HG02852 (cell line): Measurements from ENCODE around the gene ERFL.
"Not testable (repeated sequence)": the region's sequence is repeated elsewhere in the genome, so short reads cannot be mapped to it uniquely, and the experiment has no call there.

Source experiments
- ATAC-seq: cut with Tn5 transposase; IDR thresholded peaks from one replicate; pipeline ENCODE4 v1.9.1; 2021; ENCODE audit warnings: mild to moderate bottlenecking, moderate library complexity; ENCODE audit not compliant: unreplicated experiment

ERFL gene

DNA sequence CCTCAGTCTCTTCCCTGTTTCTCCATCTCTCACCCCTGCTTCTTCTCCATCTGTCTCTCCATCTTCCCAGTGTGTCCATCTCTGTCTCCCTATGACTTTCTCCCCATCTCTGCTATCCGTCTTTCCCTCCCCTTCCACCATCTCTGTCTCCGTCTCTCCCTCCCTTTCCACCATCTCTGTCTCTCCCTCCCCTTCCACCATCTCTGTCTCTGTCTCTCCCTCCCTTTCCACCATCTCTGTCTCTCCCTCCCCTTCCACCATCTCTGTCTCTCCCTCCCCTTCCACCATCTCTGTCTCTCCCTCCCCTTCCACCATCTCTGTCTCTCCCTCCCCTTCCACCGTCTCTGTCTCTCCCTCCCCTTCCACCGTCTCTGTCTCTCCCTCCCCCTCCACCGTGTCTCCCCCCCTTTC, 13.8 kb downstream of the ERFL start:
- ATAC-seq: not testable (repeated sequence)

DNA sequence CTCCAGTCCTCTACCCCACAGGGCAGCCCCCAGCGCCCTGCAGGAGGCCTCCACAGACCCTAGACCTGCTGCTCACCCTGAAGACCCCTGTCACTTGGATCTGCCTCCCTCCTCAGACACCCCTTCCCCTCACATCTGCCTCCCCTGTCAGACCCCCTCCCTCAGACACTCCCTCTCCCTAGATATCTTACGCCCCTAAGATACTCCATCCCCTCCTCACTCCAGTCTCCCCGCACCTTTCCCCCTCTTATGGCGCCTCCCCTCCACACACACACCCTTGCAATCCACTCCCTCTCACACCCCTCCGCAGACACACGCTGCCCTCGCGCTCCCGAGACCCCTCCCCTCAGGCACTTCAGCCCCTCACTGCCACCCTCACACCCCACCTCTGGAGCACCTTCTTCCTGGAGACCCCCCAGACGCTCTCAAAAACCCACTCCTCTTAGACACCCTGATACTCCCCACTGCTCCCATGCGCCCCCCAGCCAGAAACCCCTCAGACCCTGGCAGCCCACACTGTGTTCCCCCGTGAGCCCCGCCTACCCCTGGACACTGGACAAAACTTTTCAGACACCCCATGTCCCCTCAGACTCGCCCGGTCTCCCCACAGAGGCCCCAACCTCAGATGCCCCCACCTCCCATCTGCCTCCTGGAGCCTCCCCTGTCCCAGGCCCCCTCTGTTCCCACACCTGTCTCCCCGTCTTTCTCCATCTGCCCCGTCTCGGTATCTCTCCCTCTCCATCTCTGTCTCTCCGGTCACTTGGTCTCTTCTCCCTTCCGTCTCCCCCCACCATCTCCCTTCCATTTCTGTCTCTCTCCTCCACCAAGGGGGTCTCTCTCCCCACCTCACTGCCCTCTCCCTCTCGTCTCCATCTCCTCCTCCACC, 14.5 kb downstream of the ERFL start:
- no peak for ATAC-seq

DNA sequence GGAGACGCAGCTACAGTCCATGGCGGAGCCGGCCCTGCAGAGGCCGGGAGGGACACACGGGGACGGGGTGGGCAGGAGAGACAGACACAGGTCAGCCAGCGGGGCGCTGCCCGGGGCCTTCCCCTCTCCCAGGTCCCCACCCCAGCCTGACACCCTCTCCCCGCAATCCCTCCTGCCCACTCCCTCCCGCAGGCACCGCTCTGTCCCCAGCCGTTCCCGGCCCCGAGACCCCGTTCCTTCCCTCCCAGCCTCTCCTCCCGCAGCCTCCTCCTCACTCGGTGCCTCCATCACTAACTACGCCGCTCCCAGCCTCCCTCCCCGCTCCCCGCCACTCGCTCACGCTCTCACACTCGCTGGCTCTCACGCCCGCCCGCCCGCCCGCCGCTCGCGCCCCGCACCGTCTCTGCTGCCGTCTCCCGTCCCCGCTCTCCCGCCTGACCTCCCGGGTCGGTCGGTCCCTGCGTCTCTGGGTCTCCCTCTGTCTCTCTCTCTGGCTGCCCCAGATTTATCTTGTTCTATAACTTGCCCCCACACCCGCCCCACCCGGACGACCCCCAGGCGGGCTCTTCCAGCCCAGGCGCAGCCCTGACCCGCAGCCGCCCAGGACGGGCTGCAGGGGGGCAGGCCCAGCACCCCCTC, 15.2 kb downstream of the ERFL start:
- no peak for ATAC-seq

DNA sequence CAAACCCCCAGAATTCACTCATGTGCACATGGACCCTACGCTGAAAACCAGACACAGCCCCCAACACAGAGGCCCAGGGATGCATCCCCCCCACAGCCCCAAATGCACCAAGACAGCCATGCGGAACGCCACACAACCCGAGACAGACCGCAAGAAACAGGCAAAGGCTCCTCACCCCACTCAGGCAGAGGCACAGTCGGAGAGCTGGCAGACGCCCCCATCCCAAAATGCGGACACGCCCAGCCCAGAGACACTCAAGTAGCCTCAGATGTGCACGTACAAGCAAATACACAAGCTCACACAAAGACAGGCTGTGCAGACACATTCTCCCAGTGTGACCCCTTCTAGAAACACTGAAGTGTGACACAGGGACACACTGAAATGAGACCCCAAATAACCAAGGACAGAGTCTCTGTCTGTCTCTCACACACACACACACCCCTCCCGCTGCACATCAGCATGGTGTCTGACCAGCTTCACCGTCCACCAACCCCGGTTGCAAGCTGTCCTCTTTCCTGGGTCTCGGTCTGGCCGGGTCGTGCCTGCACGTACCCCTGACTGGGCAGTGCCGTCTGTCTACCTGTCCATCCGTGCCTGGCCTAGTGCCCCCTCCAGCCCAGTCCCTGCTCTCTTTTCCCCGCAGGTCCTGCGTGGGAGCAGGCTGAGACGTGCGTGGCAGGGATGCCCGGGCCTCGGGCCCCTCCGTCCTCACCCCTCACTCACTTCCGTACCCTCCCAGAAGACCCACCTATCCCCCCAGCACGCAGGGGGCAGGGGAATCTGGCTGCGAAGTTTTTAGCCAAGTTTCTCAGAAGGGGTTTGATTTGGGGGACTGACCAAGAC, 16.1 kb downstream of the ERFL start:
- ATAC-seq: no peak

DNA sequence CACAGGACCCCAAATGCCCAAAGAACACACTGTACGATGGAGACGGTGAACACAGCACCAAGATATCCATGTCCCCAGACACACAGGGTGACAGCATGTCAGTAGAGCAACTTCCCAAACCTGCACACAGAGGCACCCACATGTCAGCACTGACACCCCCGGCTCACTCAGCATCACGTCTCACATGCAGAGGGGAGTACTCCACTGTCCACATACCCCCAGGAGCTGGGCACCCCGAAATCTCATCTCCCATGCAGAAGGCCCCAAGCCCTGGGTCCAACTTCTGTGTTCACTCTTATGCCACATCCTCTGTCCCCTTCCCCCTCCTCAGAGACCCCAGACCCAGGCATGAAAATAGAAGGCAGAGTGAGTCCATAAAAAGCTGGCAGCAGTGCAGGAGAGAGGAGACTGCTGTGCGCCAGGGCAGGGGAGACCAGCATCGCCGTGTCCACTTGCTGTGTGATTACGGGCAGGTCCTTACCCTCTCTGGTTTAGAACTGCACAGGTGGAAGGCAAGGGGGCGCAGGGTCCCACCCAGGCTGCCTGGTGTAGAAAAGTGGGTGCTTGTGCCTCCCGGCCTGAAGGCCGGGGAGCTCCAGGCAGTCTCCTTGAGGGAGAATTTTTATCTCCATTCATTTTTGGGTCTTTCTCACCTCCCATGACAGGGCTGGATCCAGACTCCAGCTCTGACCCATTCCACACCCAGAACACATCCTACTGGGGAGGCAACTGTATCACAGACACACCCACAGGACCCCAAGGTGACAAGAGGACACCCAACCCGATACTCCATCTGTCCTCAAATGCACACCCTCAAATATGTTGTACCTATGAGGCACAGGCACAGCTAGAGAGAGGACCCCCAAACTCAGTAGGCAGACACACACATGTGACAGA, 17.0 kb downstream of the ERFL start:
- no peak for ATAC-seq

DNA sequence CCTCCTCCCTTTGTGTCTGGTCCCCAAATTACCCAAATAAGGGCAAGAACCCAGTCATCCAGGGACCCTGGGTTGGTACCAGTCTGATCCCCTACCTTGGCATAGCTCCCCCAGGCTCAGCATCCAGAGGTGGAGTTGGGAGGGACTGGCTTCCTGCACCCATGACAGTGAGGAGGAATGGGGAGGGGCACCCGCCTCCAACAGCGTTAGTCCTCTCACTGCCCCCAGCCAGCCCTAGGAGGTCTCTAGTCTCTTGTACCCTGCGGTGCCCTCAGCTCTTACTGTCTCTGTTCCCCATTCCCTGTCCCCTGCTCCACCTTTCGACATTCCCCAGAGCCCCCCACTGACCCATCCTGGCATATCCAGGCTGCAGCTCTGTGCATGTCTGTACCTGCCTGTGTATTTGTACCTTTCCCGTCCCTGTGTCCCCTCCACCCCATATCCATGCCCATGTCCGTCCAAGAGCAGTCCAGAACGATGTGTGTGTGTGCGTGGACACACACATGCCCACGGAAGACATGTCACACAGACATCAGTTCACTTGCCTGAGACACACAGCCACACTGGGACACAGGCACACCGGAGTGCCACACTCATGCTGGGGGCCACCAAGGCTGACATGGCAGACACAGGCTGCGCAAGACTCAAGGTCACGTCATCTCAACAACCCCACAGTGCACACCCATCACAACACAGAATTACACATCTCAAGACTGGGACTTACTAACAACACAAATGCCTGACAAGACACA, 17.8 kb downstream of the ERFL start:
- no peak for ATAC-seq

DNA sequence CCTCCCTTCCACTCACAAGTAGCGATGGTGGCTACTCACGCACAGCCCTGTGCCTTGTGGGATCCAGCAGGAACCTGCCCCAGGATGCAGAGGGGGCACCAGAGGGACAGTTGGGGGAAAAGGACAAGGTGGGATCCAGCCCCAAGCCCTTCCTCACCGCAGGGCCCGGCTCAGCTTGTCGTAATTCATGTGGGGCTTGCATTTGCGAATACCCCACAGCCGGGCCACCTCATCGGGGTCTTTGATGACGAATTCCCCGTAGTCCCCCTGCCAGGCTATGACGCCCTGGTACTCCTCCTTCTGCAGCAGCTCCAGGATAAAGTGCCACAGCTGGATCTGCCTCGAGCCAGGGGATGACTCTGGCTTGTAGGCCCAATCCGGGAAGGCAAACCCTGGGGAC, 18.5 kb downstream of the ERFL start:
- no peak for ATAC-seq

DNA sequence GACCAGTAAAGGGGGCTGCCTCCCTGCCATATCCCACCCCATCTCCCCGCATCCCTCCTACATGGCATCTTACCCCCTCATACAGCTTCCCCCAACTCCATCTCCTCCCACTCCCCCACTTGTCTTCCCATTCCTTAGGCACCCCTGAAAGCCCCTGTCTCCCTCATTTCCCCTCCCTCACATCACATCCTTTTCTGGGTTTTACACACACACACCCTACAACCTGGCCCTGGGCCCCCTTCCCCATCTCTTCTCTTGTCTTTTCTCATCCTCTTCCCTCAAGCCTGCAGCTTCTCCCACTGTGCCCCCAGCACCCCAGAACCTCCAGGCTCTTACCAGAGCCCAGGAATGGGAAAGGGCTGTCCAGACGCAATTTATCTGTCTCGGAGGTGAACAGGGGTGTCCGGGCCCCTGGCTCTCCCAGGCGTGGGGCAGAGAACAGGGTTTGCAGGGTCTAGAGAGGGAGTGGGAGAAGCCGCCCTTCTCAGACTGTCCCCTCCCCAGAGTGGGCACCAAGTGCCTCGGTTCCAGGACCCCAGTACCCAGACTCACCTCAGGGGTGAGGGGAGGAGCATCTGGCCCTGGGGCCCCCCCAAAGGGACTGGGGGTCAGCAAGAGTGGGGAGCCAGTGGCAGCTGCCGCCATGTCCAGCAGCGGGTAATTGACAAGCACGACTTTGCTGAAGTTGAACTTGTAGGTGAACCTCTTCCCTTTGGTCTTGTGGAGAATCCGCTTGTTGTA, 19.4 kb downstream of the ERFL start:
- no peak for ATAC-seq

DNA sequence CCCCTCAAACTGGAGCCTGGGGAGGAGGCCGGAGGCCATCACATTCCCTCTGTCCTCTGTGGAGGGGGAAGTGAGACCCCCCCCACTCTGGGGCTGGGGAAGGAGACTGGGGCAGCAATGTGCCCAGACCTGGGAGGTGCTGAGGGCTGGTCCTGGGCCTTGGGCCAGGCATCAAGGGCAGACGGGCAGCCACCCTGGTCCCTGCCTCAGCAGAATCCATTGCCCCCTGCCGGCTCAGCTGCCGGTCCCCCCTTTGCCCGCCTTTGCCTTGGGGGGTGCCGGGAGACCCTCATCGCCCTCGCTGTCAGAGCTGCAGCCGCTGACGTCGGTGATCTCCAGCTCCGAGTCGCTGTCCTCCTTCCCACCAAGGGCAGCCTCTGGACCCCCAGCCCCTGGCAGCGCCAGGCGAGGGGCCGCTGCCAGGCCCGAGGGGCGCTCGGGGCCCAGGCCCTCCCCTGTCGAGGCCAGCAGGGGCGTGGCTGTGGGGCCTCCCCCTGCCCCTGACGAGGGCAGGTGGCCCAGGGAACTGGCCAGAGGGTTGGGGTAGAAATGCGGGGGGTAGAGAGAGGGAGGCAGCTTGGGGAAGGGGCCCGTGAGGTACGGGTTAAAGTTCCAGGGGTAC, 20.1 kb downstream of the ERFL start:
- no peak for ATAC-seq

DNA sequence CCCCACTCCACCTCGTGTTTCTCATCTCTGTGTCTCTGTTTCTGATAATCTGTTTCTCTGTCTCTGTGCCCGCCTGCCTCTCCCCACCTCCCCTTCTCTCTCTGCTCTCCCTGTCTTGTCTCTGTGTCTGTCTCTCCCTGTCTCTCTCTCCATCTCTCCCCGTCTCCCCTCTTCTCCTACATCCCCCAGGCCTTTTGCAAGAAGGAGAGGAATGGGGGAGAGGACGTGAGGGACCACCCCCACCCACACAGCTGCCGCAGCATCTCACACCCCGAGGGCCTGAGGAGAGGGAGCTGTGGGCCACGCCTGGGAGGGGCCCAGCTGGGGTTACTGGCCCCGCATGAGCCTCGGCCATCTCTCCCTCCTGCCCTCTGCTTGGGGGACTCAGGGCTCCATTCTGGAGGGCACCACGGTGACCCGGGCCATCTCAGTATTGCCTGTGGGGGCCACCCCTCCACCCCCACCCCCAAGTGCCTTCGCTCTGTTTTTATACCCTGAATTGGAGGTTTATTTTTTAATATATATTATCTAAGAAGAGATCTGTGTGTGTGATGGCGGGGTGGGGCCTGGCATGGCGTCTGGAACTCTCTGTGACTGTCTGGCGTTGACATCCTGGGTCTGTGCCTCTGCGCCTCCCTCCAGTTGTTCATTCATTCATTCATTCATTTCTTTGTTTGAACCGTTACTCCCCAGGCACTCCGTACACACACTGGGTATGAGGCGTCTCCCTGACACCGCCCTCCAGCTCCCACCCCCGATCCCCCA, 21.2 kb downstream of the ERFL start:
- no peak for ATAC-seq

DNA sequence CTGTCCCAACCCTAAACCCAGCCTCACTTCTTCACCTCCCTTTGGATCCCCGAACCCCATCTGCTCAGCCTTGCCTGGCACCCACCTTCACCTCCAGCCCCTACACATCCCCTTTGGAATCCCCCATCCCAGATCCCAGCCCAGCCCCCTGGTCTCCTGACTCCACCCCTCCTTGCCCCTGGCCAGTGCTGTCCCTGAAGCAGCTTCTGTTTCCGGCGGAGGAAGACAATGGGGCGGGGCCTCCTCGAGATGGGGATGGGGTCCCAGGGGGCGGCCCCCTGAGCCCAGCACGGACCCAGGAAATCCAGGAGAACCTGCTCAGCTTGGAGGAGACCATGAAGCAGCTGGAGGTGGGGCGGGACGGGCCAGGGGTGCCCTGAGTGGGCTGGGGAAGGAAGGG, 22.0 kb downstream of the ERFL start:
- ATAC-seq: no peak

DNA sequence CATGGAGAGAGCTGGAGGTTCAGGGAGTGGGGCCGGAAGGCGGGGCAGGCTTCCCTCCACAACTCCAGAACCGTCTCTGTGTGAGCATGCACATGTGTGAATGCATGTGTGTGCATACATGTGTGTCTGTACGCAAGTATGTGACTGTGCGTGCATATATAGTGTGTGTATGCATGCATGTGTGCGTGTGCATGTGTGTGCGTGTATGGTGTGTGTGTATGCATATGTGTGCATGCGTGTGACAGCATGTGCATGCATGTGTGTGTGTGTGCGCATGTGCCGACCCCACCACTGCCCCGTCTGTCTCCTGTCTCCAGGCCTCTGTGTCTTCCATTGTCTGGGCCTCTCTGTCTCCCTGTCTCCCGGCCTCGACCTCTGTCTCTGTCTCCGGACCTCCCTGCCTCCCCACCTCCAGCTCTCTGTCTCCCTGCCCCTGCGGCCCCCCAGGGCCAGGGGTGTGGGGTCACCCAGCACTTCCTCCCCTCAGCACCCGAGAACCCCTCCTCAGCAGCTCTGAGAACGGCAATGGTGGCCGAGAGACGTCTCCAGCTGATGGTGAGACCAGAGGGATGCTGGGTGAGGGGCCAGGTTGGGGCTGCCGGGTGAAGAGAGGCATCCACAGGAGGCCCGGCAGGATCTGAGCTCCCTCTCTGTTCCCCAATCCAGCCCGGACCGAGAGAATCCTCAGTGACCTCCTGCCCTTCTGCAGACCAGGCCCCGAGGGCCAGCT, 22.8 kb downstream of the ERFL start:
- ATAC-seq: no peak

DNA sequence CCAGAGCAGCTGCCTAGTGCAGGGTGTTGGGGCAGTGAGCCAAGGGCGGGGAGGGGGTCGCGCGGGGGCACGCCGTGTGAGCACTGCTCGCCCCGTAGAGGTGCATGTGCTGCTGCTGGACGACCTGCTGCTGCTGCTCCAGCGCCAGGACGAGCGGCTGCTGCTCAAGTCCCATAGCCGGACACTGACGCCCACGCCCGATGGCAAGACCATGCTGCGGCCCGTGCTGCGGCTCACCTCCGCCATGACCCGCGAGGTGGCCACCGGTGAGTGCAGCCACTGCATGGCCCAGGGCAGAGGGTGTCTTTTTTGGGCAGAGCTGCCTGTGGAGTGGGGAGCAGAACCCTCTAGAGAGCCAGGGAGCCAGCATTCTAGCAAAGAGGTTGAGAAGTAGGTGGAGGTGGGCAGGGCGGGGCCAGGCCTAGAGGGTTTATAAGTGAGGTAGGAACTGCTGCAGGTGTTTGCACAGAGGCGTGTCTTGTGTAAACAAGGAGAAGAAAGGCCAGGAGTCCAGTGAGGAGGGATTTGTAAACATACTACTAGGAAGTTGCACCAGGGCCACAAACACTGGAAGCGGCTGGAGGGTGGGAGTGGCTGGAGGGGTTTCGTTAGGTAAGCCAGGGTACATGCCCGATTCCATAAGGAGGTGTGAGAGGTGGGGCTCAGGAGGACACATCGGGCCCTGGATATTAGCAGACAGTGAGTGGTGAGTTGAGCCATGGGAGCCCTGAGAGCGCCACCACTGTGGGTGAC, 24.0 kb downstream of the ERFL start:
- ATAC-seq: no peak

DNA sequence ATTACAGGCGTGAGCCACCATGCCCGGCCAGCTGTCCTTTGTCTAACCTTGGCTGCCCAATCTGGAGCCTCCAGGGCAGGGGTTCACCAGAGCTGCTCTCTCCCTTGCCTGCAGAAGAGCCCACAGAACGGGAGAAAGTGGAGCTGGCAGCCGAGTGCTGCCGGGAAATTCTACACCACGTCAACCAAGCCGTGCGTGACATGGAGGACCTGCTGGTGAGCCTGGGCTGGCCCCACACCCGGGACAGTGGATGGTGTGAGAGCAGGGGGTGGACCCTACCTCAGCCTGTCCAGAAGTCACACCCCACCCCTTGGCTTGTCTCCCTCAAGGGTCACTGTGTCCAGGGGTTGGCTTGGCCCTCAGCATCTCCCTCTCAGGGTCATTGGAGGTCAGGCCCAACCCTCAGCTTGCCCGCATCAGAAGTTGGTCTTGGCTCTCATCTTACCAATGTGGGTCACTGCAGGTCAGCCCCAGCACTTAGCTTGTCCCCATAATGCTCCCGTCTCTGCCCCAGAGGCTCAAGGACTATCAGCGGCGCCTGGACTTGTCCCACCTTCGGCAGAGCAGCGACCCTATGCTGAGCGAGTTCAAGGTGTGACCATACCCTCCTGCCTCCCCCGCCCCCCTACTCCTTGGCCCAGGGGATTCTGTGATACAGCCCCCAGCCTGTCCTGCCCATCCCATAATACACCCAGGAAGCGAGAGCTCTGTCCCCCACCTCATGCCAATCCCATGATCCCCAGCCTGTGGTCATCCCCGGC, 24.9 kb downstream of the ERFL start:
- ATAC-seq: no peak

DNA sequence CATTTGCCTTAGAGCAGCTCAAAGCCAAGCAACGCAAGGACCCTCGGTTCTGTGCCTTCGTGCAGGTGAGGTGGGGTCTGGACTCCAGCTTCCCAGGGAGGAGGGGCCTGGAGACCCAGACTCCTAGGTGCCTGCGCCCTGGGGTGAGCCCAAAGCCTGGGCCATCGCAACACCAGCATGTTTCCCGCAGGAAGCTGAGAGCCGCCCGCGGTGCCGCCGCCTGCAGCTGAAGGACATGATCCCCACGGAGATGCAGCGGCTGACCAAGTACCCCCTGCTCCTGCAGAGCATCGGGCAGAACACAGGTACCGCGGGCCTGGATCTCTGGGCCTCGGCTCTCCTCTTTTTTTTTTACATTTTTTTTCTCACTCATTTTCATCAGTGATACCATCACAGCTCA, 25.7 kb downstream of the ERFL start:
- no peak for ATAC-seq
